Nephron progenitor cell (in vitro differentiated cells): ENCODE results near the gene KRTAP5-1.
"Not testable (repeated sequence)": the region's sequence is repeated elsewhere in the genome, so short reads cannot be mapped to it uniquely, and the experiment has no call there.

Experiments
- DNase-seq: peaks from one replicate; pipeline ENCODE4 v3.0.0; 2021
- H3K27ac Mint-ChIP-seq: 2 replicates; pipeline ENCODE4 v1.8.0; 2021; ENCODE audit warnings: mild to moderate bottlenecking, moderate library complexity, mixed read lengths
- H3K27me3 Mint-ChIP-seq: 2 replicates; pipeline ENCODE4 v1.8.0; 2021; ENCODE audit warnings: mild to moderate bottlenecking, low read depth, mixed read lengths; ENCODE audit not compliant: poor library complexity
- H3K36me3 Mint-ChIP-seq: 2 replicates; pipeline ENCODE4 v1.8.0; 2021; ENCODE audit warnings: low read depth, mixed read lengths
- H3K4me1 Mint-ChIP-seq: 2 replicates; pipeline ENCODE4 v1.8.0; 2021; ENCODE audit warnings: mixed read lengths
- H3K4me3 Mint-ChIP-seq: 2 replicates; pipeline ENCODE4 v1.8.0; 2021; ENCODE audit warnings: mild to moderate bottlenecking, moderate library complexity, mixed read lengths
- H3K9me3 Mint-ChIP-seq: 2 replicates; pipeline ENCODE4 v1.8.0; 2021; ENCODE audit warnings: mild to moderate bottlenecking, moderate library complexity, mixed read lengths
- TF ChIP-seq, protein P1 (sequence below): fragments of 200-600 bp; sonication (generic); IDR thresholded peaks from 2 replicates; pipeline ENCODE4 v1.5.0; 2021; ENCODE audit warnings: antibody characterized with exemption

The KRTAP5-1 gene, protein sequence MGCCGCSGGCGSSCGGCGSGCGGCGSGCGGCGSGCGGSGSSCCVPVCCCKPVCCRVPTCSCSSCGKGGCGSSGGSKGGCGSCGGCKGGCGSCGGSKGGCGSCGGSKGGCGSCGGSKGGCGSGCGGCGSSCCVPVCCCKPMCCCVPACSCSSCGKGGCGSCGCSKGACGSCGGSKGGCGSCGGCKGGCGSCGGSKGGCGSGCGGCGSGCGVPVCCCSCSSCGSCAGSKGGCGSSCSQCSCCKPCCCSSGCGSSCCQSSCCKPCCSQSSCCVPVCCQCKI

DNA sequence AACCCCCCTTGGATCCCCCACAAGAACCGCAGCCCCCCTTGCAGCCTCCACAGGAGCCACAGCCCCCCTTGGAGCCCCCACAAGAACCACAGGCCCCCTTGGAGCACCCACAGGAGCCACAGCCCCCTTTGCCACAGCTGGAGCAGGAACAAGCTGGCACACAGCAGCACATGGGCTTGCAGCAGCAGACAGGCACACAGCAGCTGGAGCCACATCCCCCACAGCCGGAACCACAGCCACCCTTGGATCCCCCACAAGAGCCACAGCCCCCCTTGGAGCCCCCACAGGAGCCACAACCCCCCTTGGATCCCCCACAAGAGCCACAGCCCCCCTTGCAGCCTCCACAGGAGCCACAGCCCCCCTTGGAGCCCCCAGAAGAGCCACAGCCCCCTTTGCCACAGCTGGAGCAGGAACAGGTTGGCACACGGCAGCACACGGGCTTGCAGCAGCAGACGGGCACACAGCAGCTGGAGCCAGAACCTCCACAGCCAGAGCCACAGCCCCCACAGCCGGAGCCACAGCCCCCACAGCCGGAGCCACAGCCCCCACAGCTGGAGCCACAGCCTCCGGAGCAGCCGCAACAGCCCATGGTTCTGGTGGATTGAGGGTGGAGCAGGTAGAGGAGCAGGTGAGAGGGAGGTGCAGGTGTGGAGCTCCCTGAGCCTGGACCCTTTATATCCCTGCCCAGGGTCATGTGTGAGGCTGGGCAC, at the start of gene KRTAP5-1:
Gene KRTAP5-1, minus strand, starts transcription at position 623 of the 710 bp plus-strand sequence. Its CDS starts 34 bp downstream, at position 589.
- not testable (repeated sequence) for H3K27ac Mint-ChIP-seq, H3K4me1 Mint-ChIP-seq, DNase-seq, H3K36me3 Mint-ChIP-seq, H3K4me3 Mint-ChIP-seq
- H3K27me3 Mint-ChIP-seq, result peaks cover 64% of the 10 kb centered on the region
- H3K9me3 Mint-ChIP-seq, result peaks cover 17% of the 10 kb centered on the region

DNA sequence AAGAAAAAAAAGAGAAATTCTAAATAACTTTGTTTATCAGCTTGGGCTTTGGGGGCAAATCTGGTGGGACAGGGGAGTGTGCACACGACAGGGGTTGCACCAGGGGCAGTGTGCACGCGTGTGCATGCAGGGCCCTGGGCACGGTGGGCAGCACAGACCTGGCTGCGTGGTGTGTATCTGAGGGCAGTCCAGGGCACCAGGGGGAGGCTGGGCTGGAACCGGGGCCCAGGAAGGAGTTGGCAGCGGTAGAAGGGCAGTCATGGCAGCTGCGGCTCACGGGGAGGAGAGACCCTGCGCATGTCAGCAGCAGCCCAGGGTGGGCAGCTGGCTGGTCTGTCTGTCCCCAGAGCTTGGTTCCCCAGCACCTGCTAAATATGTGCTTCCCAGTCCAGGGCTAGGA, 48.8 kb upstream of the KRTAP5-1 start:
- H3K36me3 Mint-ChIP-seq, result no peaks in the 10 kb centered on the region
- no peaks in the 10 kb centered on the region for H3K9me3 Mint-ChIP-seq
- DNase-seq, result no peak
- H3K4me1 Mint-ChIP-seq, result peaks cover 32% of the 10 kb centered on the region
- H3K27me3 Mint-ChIP-seq, result peaks cover 58% of the 10 kb centered on the region
- TF ChIP-seq, protein P1, sequence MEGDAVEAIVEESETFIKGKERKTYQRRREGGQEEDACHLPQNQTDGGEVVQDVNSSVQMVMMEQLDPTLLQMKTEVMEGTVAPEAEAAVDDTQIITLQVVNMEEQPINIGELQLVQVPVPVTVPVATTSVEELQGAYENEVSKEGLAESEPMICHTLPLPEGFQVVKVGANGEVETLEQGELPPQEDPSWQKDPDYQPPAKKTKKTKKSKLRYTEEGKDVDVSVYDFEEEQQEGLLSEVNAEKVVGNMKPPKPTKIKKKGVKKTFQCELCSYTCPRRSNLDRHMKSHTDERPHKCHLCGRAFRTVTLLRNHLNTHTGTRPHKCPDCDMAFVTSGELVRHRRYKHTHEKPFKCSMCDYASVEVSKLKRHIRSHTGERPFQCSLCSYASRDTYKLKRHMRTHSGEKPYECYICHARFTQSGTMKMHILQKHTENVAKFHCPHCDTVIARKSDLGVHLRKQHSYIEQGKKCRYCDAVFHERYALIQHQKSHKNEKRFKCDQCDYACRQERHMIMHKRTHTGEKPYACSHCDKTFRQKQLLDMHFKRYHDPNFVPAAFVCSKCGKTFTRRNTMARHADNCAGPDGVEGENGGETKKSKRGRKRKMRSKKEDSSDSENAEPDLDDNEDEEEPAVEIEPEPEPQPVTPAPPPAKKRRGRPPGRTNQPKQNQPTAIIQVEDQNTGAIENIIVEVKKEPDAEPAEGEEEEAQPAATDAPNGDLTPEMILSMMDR, result no peak
- no peak overlapping the region for H3K4me3 Mint-ChIP-seq
- H3K27ac Mint-ChIP-seq, result no peak overlapping the region

GRCh38 chr11:1632053-1632714, 47.1 kb upstream of the KRTAP5-1 start:
- no peak for DNase-seq
- no peak overlapping the region for H3K27ac Mint-ChIP-seq
- no peak overlapping the region for H3K4me3 Mint-ChIP-seq
- H3K9me3 Mint-ChIP-seq, result no peaks in the 10 kb centered on the region
- H3K4me1 Mint-ChIP-seq, result peaks cover 32% of the 10 kb centered on the region
- peaks cover 53% of the 10 kb centered on the region for H3K27me3 Mint-ChIP-seq
- TF ChIP-seq, protein P1, result no peak
- H3K36me3 Mint-ChIP-seq, result no peaks in the 10 kb centered on the region

DNA sequence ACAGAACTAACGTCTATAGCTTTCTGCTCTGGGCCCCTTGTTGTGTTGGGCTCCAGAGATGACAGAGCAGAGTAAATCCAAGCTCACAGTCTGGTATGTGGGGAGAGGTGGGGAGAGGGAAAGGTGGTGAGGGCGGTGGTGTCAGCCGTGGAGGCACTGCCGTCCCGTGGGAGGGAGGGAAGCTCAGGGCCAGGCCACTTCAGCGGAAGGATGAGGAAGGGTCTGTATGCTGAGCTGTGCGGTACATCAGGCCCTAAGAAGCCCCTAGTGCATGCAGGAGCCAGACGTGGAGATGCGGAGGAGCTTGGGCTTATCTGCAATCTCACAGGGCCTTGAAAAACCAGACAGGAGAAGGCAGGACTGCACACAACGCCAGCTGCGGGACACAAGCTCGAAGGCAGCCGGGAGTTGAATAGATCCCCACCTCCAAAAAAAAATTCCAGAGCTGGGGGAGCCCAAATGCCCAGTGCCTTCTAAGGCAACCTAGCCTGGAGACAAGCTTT, 46.0 kb upstream of the KRTAP5-1 start:
- H3K4me3 Mint-ChIP-seq, result no peak overlapping the region

GRCh38 chr11:1630271-1630670, 45.2 kb upstream of the KRTAP5-1 start:
- TF ChIP-seq, protein P1, result no peak
- no peak for DNase-seq
- H3K4me1 Mint-ChIP-seq, result peaks cover 24% of the 10 kb centered on the region
- H3K9me3 Mint-ChIP-seq, result no peaks in the 10 kb centered on the region
- H3K36me3 Mint-ChIP-seq, result no peaks in the 10 kb centered on the region
- H3K27me3 Mint-ChIP-seq, result peaks cover 55% of the 10 kb centered on the region
- H3K27ac Mint-ChIP-seq, result no peak overlapping the region
- no peak overlapping the region for H3K4me3 Mint-ChIP-seq

More for the DNA sequence above, 46.0 kb upstream of the KRTAP5-1 start:
- TF ChIP-seq, protein P1, result no peak
- no peak for DNase-seq
- Mint-ChIP-seq H3K9me3 (no peaks in the 10 kb centered on the region), H3K4me1 (peaks cover 32% of the 10 kb centered on the region), H3K27me3 (peaks cover 56% of the 10 kb centered on the region), H3K36me3 (no peaks in the 10 kb centered on the region), H3K27ac (no peak overlapping the region)
